NCI-H187 (cell line): ENCODE data around the gene BICD2.
"Not testable (repeated sequence)": the region's sequence is repeated elsewhere in the genome, so short reads cannot be mapped to it uniquely, and the experiment has no call there.

Source experiments
- DNase-seq, 2 experiments: peaks; one replicate each; lab custom pipeline; 2025; lab: John Stamatoyannopoulos, UW

Gene BICD2

DNA sequence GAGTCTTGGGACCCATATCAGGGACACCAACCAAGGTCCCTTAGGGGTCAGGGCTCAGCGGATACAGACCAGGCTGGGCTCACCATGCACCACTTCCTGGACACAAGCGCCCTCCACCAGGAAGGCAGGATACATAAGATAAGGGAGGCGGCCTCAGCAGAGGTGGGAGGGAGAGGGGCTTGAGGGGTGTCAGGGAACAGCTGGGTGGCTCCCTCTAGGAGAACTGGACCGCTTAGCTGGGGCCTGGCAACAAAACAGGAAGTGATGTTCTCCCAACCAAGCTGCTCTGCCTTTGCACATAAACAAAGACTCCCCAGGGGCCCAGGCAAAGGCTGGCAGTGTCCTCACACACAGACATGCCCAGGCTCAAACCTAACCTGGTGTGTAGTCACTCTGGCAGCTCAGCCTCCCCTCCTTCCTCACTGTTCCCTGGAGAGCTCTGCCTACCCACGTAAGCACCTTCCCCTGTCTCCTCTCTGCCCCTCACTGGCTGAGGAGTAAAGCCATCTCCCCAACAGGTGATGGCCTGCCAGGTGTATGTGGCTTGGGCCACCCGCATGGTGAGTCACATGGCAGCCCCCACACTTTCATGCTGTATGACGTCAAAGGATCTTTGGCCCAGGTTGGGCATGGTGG is 5.8 kb upstream of the BICD2 start:
- no peak for DNase-seq

DNA sequence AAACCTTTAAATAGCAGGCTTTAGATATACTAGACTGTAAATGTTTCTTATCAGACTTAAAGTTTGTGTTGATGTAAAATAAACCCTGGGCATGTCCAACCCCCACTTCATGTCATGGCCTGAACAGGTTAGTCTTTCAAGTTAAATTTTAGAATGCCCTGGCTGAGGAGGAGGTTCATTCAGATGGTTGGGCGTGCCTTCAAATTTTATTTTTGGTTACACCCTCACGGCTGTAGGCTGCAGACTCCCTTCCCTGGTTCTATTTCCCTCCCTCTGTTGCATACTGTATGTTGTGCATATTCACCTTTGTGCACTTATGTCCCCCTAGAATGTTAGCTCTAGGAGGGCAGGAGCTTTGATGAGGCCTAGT is 5.3 kb upstream of the BICD2 start:
- no peak for DNase-seq

DNA sequence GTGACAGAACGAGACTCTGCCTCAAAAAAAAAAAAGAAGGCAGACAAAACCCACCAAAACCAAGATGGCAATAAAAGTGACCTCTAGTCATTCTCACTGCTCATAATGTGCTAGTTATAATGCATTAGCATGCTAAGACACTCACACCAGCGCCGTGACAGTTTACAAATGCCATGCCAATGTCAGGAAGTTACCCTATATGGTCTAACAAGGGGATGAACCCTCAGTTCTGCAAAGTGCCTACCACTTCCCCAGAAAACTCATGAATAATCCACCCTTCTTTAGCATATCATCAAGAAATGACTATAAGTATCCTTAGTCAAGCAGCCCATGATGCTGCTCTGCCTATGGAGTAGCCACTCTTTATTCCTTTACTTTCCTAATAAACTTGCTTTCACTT is 4.7 kb upstream of the BICD2 start:
- no peak for DNase-seq

DNA sequence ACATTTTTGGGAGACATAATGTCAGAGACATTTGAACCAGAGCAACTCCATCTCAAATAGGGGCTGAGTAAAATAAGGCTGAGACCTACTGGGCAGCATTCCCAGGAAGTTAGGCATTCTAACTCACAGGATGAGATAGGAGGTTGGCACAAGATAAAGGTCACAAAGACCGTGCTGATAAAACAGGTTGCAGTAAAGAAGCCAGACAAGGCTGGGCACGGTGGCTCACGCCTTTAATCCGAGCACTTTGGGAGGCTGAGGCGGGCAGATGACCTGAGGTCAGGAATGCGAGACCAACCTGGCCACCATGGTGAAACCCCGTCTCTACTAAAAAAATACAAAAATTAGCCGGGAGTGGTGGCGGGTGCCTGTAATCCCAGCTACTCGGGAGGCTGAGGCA is 4.2 kb upstream of the BICD2 start:
- DNase-seq = not testable (repeated sequence)

DNA sequence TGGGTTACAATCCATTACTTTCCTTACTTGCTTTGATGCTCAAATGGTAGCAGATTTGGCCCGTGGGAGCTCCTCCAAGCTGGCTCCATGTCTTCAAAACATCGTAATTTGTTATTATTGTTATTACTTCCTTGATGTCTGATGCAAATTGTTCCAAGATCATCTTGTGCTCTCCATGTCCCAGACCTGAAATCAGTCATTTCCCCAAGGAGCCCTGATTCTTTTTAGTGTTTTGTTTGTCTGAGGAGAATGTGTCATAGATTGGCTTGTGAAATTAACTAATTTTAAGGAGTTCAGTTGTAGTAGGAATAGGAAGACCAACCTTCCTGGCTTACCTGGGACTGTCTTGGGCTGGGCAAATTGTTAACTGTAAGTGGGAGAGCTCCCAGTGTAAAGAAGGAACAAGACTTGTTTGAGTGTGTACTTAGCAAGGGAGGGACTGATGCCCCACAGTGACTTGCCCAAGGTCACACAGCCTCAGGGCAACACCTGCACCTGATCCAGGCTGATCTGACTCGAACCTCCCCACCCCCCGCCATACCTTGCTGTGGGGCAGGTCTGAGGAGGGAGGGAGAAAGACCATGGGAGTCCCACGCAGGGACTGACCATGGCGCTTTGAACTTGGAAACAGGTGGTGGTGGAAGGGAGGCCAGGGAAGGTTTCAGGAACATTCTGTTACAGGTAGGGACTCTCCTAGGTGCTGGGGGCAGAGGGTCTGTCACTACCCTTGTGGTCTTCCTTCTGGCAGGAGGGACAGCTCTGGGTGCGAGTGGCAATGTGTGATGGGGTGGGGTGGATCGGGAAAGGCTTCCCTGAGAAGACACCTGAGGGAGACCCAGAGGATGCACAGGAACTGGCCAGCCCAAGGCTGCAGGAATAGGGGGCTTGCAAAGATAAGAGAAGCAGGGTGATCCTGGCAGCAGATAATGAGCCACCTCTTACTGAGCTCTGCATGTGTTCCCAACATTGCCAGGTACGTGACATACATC is 2.7 kb upstream of the BICD2 start:
- DNase-seq = no peak

DNA sequence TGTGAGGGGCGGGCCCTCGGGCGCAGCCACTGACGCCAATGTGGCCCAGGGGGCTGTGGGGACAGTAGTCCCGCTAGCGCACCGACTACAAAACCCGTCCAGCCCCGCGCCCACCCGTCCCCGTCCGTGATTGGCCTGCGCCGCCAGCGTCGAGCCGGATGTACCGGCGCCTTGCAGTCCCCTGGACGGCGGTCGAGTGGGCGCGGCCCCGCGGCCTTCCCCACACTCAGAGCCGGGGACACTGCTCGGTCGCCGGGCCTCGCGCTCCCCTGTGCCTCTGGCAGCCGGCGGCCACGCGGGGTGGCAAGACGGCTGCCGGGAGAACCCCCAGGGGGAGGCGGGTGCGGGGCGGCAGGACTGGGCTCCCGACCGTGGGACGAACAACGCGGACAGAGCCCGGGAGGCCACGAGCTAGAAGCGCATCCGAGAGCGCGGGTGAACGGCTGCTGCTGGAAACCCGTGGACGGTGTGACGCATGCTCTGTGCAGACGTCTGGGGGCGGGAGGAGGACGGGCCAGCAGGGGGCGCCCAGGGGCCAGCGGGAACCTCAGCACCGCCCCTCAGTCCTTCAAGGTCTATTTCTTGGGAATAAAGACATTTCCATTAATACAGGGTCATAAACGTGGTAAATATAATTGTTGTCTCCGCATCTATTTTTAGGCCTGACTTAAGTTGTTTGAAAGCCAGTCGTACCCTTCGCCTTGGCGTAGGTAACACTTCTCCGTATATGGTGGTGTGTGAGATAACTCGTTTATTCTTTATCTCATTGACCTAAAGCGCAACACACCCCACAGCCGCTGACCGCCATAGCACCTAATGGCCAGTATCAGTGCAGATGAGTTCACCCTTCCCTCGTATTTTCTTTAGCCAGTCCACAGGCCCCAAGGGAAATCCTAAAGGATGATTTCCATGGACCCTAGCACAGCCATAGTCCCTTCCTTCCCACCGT is 629 bp upstream of the BICD2 start:
- peak; percentile 88 to 91 for DNase-seq

DNA sequence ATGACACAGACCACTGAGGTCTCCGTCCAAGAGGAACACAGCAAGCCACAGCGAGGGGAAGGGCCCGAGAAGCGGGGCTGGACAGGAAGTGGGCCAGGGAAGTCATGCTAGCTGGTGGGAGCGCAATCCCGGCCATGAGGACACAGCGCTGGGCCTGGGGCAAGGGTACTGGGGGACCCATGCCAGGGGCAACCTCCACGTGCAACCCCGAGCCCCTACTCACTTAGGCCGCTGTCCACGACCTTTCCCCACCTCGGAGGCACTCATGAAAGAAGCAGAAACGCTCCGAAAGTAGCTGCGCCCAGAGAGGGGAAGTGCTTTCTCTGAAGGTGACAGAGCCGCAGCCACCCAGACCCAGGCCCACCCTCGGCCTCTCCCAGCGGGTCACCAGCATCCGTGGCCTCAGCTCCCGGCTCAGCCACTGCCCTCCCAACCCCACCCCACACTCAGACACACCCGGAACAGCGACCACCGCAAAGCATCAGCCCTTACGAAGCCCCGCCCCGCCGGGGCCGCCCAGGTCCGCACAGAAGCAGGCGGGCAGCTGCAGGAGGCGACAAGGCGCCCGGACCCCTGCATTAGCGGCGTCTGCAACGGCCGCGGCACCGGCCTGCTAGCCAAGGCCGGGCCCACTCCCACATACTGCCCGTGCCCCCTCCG is 782 bp downstream of the BICD2 start:
- no peak for DNase-seq

DNA sequence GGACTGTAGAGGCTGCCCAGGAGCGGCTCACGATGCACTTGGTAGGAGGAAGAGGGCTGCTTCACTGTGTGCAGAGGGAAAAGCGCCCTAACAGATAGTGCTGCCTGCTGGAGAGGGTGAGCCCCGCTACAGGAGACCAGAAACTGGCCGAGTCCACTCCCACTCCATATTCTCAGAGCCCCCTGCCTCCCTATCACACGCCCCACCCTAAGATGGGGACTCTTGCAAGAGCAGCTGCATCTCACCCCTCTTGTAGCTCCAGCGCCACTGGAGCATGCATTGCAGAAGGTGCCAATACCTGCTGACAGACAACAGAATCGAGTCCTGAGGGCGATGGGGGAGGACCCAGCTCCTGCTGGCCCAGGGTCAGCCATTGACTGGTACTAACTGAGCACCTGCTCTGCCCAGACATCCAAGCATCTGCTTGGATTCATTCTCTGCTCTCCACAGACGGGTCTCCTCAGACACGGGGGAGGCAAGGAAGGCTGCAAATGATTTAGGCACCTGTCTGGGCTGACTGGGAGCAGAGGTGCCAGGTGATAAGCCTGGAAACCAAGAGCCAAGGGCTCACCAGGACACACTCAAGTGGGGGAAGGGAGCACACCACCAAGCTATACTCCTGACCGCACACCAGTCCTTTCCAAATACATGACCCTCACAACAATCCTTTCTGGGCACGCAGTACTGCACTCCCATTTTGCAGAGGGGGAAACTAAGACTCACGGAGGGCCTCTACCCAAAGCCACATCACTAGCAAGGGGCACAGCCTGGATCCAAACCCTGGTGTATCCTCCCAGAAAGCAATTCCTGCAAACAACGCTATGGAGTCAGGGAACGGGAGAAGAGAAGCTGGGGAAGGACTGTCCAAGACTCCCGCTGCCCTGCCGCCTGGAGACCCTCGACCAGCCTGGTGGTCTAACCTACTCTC is 1.6 kb downstream of the BICD2 start:
- no peak for DNase-seq

DNA sequence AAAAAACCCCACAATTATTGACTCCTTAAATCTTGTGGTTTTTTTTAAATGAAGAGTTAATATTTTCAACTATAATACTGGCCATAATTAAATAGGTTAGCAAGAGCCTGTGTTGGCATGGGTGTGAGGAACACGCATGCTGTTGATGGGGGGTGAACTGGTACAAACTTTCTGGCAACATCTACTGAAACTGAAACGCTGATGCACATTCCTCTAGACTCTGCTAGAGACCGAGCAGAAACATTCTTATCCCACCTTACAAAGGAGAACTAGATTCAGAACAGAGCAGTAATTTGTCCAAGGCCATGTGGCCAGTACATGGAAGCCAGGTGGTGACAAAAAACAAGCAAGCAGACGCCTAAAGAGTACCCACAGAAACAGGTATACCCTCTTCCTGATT is 2.4 kb downstream of the BICD2 start:
- DNase-seq = no peak

DNA sequence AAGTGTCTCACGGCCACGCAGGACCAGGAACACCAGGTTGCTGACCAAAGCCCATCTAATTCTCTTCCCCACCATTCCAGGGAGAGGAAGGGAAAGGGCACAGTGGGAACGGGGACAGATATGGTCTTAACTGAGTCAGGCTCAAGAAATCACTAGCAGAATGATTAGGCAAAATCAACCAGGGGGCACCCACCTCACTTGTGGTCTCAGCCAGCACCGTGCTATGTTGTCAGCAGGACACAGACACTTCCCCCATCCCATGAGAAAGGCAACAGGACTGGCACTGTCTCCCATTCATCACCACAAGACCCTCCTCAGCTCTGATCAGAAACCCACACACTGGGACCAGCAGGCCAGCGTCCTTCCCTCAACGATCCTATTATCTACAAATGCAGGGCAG is 2.9 kb downstream of the BICD2 start:
- DNase-seq = no peak

DNA sequence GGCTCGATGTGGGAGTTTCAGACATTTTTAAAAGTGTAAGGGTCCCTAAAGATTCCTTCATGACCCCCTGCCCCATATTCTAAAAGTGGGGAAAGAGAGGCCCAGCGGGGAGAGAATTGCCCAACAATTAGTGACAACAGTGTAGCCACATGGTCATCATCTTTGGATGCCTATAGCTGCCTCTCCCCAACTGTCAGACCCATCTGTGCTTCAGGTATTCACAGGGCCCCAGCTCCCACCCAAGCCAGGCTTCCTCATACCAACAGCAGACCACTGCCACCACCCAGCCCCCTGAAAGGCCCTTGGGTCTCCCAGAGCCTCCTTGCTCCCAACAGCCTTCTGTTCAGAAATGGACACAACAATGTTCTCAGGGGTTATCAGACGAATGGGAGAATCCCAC is 4.1 kb downstream of the BICD2 start:
- no peak for DNase-seq

DNA sequence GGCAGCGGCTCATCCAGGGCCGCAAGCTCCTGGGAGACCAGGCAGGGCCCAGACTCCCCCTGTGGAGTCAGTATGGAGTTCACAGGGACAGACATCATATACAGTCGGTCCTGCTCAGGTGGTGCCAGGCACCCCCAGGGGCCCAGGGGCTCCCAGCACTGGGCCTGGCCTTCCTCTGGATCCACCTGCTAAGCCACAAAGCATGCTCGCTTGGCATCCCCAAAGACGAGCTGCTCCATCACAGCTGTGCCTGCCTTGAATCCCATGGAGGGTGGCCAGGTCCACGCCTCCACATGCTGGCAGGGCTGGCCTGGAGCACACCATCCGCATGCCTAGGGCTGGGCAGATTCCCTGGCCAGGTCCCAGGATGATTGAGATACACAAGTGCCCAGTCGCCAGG is 4.6 kb downstream of the BICD2 start:
- DNase-seq = no peak

DNA sequence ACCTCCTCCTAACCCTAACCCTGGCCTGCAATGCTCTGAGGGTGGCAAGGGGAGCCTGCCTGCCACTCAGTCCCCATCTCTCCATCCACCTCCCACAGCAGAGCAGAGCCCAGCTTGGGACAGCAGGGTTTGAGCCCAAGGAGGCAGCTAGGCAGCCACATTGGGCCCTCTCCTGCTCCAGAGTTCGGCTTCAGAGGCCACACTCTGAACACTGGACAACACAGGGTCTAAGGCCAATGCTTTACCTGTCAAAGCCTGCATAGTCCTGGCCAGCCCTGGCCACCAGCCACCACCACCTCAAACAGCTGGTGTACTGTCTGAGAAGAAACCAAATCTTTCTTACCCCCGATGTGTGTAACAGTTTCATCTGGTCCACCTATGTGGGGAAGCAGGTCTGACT is 5.2 kb downstream of the BICD2 start:
- no peak for DNase-seq

DNA sequence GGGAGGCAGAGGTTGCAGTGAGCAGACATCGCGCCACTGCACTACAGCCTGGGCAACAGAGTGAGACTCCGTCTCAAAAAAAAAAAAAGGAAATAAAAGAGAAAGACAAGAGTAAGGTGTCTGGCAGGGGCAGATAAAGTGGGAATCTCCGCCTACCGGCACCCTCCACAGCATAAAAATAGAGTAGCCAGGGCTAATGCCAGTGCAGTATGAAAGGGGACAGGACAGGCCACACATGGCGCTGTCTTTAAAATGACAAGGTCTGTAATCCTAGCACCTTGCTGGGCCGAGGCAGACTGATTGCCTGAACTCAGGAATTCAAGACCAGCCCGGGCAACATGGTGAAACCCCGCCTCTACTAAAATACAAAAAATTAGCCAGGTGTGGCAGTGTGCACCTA is 7.8 kb downstream of the BICD2 start:
- DNase-seq = no peak

DNA sequence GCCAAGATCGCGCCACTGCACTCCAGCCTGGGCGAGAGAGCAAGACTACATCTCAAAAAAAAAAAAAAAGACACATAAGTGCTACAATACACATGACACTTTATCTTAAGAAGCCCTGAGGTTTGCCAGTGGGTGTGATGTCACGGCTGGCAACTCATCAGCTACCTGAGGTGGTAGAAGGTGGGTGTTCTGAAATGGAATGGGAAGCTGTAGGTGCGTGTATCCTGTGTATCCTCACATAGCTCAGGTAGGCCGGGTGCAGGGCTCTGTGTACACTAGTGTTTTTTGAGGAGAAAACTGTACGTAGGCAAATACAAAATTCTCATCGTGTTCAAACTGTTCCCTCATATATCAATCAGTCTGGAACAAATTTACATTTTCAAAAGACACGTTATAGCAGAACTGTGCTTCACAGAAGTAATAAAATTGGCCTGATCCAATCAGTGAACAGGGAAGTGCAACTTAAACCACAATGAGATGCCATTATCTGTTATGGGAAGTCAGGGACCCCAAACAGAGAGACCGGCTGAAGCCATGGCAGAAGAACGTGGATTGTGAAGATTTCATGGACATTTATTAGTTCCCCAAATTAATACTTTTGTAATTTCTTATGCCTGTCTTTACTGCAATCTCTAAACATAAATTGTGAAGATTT is 10.4 kb downstream of the BICD2 start:
- no peak for DNase-seq

DNA sequence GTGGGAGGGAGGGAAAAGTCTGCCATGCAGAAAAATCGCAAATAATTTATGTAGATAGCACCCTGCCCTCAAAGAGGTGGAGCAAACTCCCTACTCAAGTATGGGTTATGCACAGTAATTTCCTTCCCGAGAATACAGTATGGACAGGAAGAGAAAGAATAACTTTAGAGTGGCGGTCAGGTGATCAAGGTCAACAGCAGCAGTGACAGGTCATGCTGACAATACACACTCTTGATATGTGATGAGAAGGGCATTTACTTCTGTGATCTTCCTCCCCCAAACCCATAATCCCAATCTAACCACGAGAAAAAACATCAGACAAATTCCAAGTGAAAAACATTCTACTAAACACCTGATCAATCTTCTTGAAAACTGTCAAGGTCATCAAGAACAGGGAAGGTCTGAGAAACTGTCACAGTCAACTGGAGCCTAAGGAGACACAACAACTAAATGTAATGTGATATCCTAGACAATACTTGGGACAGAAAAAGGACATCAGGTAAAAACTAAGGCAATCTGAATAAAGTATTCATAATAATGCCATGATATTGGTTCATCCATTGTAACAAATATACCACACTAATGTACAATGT is 11.7 kb downstream of the BICD2 start:
- DNase-seq = no peak

DNA sequence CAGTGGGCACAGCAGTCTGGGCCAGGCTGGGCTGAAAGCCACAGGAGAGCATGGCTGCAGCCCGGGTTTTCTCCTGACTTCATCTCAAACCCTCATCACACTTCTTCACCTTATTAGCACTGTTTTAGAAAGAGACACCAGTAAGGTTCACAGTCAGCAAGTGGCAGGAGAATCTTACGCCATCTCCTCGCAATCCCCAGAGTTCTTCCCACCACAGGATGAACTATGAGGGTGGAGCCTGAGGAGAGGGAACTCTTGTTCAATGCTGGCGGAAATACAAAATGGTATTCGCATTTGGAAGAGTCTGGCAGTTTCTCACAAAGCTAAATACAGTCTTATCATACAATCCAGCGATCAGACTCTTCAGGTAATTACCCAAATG is 14.7 kb downstream of the BICD2 start:
- DNase-seq = no peak

DNA sequence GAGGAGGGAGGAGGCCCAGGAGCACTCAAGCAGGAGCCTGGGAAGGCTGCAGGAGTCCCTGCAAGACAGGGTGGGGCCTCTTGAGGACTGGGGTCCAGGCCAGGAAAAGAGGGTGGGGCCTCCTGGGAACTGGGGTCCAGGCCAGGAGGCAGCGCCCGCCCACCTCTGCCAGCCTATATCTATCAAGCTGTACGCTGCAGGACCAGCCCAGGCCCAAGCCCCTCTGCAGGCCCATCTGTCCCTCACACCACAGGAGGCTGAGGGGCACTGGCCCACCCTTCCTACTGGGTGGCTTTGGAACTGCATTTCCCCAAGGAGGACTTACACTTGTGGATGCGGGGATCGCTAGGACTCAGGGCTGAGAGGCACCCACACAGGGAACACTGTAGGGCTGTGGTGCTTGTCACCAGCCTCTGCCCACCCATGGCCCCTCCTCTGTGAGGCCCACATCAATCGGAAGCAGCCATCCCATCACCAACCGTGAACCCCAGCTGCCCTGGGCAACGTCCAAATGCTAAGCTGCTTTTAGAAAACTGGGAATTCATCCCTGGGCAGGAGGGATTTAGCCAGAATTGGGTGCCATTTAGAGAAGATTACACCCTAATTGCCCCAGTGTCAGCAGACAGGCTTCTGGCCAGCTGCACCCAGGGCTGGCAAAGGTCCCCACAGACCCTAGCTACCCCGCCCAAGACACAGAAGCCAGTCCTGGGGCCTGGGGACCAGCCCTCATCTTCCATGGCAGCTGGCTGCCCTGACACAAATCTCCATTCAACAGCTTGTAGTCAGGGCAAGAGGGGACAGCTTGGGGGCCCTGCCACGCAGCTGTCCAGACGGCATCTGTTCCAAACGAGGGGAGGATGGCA is 15.3 kb downstream of the BICD2 start:
- no peak for DNase-seq

DNA sequence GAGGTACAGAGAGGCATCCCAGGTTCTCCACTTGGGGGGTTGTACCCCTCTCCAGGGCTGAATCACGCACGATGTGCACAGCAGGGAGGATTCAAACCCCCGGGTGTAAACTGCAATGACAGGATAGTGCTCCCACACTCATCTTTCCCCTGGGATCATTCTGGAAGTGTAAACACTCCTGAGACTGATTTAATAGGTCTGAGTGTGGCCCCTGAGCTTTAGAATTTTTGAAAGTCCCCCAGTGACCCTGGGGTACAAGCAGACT is 16.5 kb downstream of the BICD2 start:
- no peak for DNase-seq
